T-cell (primary cell): ENCODE results near the gene PIWIL4. TPM values are rescaled to one million over a fixed set of nuclear protein-coding genes. Genes with fewer than 3 reads are reported as not detected.
"Not testable (repeated sequence)": the region's sequence is repeated elsewhere in the genome, so short reads cannot be mapped to it uniquely, and the experiment has no call there.

Experiments used
- ATAC-seq, 4 experiments: fragments of 200-7000 bp in 3 of 4; fragments of 150-1000 bp in 1 of 4; cut with Tn5 transposase; replicated peaks in 1 of 4; 1 replicate in 3 of 4; 2 replicates in 1 of 4; pipeline ENCODE4 v1.10.0; 2021; ENCODE audit warnings: moderate library complexity in 3 of 4, mild to moderate bottlenecking in 2 of 4, moderate number of reproducible peaks in 1 of 4
- CTCF ChIA-PET, 2 donors: fragments of 300-600 bp; sonication (Branson Sonifier 250); formaldehyde crosslinking; loops; one replicate each; lab custom pipeline; 2022; ENCODE audit warnings: antibody characterized with exemption in 2 of 2; lab: Charles Lee
- POLR2A ChIA-PET, 2 donors: fragments of 300-600 bp; sonication (Branson Sonifier 250); formaldehyde crosslinking; loops; one replicate each; lab custom pipeline; 2022; ENCODE audit warnings: antibody characterized with exemption in 2 of 2; lab: Charles Lee
- DNase-seq, 35 experiments: peaks; one replicate each; pipeline versions ENCODE4 v3.0.0 to v3.0.0-alpha.2; 2013 to 2023
- H3K27ac ChIP-seq: one replicate; pipeline ENCODE4 v1.5.1; 2013; ENCODE audit warnings: low read length
- H3K27me3 ChIP-seq, 2 experiments: replicated peaks in 1 of 2; 1 replicate in 1 of 2; 2 replicates in 1 of 2; pipeline versions ENCODE4 v1.6.1 to v1.7.0; 2013; ENCODE audit warnings: low read length in 1 of 2, mixed read lengths in 1 of 2; ENCODE audit not compliant: control insufficient read depth in 2 of 2, insufficient read depth in 2 of 2; ENCODE audit errors: extremely low read depth in 1 of 2
- H3K36me3 ChIP-seq, 2 donors: 1 replicate in 1 of 2; 2 replicates in 1 of 2; pipeline versions ENCODE4 v1.6.1 to v1.7.0; 2013; ENCODE audit warnings: low read length in 1 of 2; ENCODE audit not compliant: control insufficient read depth in 2 of 2, insufficient read depth in 1 of 2; ENCODE audit errors: extremely low read depth in 1 of 2
- H3K4me1 ChIP-seq, 2 experiments: 1 replicate in 1 of 2; 2 replicates in 1 of 2; pipeline versions ENCODE4 v1.6.1 to v1.7.0; 2013; ENCODE audit warnings: low read length in 2 of 2, mixed read lengths in 1 of 2; ENCODE audit not compliant: insufficient read depth in 2 of 2, control insufficient read depth in 1 of 2; ENCODE audit errors: extremely low read depth in 1 of 2
- H3K4me3 ChIP-seq, 2 donors: 1 replicate in 1 of 2; 2 replicates in 1 of 2; pipeline versions ENCODE4 v1.5.1 to v1.7.0; 2013; ENCODE audit warnings: mild to moderate bottlenecking in 2 of 2, low read length in 1 of 2, moderate library complexity in 1 of 2; ENCODE audit not compliant: control insufficient read depth in 1 of 2; ENCODE audit errors: extremely low read depth in 1 of 2
- H3K9me3 ChIP-seq: 2 replicates; pipeline ENCODE4 v1.7.0; 2013
- H3K27ac Mint-ChIP-seq, 2 donors: one replicate each; pipeline ENCODE4 v1.8.0; 2020 to 2021; ENCODE audit warnings: mild to moderate bottlenecking in 2 of 2, mixed read lengths in 2 of 2
- H3K27me3 Mint-ChIP-seq, 2 donors: one replicate each; pipeline ENCODE4 v1.8.0; 2021 to 2022; ENCODE audit warnings: mixed read lengths in 2 of 2
- H3K36me3 Mint-ChIP-seq: one replicate; pipeline ENCODE4 v1.8.0; 2021; ENCODE audit warnings: mixed read lengths
- H3K4me1 Mint-ChIP-seq, 3 donors: one replicate each; pipeline ENCODE4 v1.8.0; 2020 to 2022; ENCODE audit warnings: mixed read lengths in 3 of 3, mild to moderate bottlenecking in 1 of 3
- H3K4me3 Mint-ChIP-seq, 3 donors: one replicate each; pipeline ENCODE4 v1.8.0; 2020 to 2022; ENCODE audit warnings: mild to moderate bottlenecking in 3 of 3, mixed read lengths in 3 of 3, moderate library complexity in 3 of 3
- H3K9me3 Mint-ChIP-seq, 3 donors: one replicate each; pipeline ENCODE4 v1.8.0; 2020 to 2022; ENCODE audit warnings: mixed read lengths in 3 of 3
- WGBS: methylation state at CpG from one replicate; pipeline ENCODE4 v1.1.5; 2013; ENCODE audit warnings: missing lambda C conversion rate; ENCODE audit not compliant: insufficient coverage; 5-methylcytosine and 5-hydroxymethylcytosine counted together
- total RNA-seq, 35 experiments: library from RNA in 6 of 35; stranded (reverse) in 6 of 35; fragments of 120-200 nt in 1 of 35; gene quantifications; one replicate each; pipeline versions ENCODE4 v1.2.1 to v1.2.4 and lab custom pipeline; 2013 to 2026

The PIWIL4 gene
- total RNA-seq, 5 donors from 2014 or later (not counting 1 experiment from before 2014, with no cell fraction given) = 0.82 to 2.7 (median 2.0) TPM

DNA sequence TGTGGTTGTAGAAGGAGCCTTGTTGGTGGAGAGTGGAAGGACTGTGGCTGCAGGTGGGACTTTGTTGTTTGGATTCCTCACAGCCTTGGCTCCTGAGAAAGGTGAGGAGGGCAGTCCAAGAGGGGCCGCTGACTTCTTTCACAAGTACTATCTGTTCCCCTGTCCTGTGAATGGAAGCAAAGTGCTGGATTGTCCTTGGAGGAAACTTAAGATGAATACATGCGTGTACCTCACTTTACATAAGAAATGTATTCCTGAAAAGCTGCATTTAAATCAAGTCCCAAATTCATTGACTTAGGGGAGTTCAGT, 21.1 kb upstream of the PIWIL4 start:
- Histone ChIP-seq H3K4me3 (no peak overlapping the region), H3K36me3 (no peaks in the 10 kb centered on the region), H3K4me1 (peaks cover 12 to 28% of the 10 kb centered on the region in 2 experiments), H3K27me3 (no peaks in the 10 kb centered on the region), H3K9me3 (no peaks in the 10 kb centered on the region), H3K27ac (no peak overlapping the region)
- ATAC-seq (no peak), DNase-seq (no peak)
- ChIA-PET CTCF (no interaction called here), POLR2A (no interaction called here)
- peaks cover 5% of the 10 kb centered on the region for H3K36me3 Mint-ChIP-seq
- peaks cover 55 to 57% (median 56%) of the 10 kb centered on the region in 3 donors for H3K4me1 Mint-ChIP-seq
- H3K27ac Mint-ChIP-seq = no peak overlapping the region
- H3K9me3 Mint-ChIP-seq = no peaks in the 10 kb centered on the region
- H3K4me3 Mint-ChIP-seq = peak overlapping the region; percentile 70 to 99 (median 78)
- no peaks in the 10 kb centered on the region for H3K27me3 Mint-ChIP-seq
- no CpG with 5 or more reads among the region's 2 CpGs for WGBS

DNA sequence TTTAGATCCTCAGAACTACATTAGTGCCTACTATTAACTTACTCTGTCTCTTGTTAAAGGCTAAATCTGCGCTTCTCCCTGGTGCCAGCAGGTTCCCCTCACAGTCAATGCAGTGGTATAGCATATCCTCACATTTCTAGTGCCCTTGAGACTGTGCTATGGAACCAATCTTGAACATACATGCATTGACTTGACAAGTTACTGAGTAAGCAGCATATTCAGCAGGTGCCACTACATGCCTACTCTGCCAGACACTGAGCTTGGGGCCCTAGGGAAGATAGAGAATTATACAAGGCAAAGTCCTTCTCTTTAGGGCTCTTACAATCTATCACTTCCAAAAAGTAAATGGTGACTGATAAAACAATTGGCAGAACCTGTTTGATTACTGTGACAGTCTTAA, 20.3 kb upstream of the PIWIL4 start:
- H3K36me3 ChIP-seq = no peaks in the 10 kb centered on the region
- Mint-ChIP-seq H3K9me3 (no peaks in the 10 kb centered on the region), H3K4me3 (peak overlapping the region; percentile 22 to 99 (median 54)), H3K36me3 (peaks cover 5% of the 10 kb centered on the region), H3K27me3 (no peaks in the 10 kb centered on the region), H3K27ac (no peak overlapping the region), H3K4me1 (peaks cover 55 to 57% (median 56%) of the 10 kb centered on the region in 3 donors)
- H3K9me3 ChIP-seq = no peaks in the 10 kb centered on the region
- H3K4me1 ChIP-seq = peaks cover 12 to 28% of the 10 kb centered on the region in 2 experiments
- H3K27ac ChIP-seq = no peak overlapping the region
- CTCF ChIA-PET = interaction anchor here in 1 of 2 donors (0.6 kb wide), 1 partner anchor 14 kb away, joined by 3 read pairs; no protein-coding TSS in a partner anchor
- no peaks in the 10 kb centered on the region for H3K27me3 ChIP-seq
- POLR2A ChIA-PET = no interaction called here
- WGBS = 89% methylated on average over 1 of the region's 1 CpG
- H3K4me3 ChIP-seq = no peak overlapping the region
- ATAC-seq = no peak
- peak in 1 of 35 experiments; percentile 6 for DNase-seq

DNA sequence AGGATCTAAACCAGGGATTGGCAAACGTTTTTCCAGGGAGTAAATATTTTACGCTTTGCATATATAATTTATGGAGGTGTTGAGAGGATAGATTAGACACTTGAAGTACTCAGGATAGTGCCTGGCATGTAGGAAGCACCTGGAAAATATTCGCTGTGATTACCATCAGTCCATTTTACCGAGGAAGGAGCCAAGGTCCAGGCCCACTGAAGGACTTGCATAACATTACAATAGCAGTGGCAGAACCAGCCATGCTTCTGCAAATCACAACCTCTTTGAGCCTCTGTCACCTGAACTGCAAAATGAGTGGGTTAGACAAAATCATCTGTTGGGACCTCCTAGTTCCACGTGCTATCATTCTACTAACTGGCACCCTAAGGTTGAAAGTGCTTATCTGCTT, 18.0 kb upstream of the PIWIL4 start:
- no peak overlapping the region for H3K4me3 Mint-ChIP-seq
- DNase-seq (no peak), ATAC-seq (no peak)
- no peaks in the 10 kb centered on the region for H3K27me3 ChIP-seq
- no peak overlapping the region for H3K27ac Mint-ChIP-seq
- peaks cover 5% of the 10 kb centered on the region for H3K36me3 Mint-ChIP-seq
- peaks cover 12 to 21% of the 10 kb centered on the region in 2 experiments for H3K4me1 ChIP-seq
- no peaks in the 10 kb centered on the region for H3K27me3 Mint-ChIP-seq
- H3K27ac ChIP-seq = no peak overlapping the region
- no peaks in the 10 kb centered on the region for H3K36me3 ChIP-seq
- no peaks in the 10 kb centered on the region for H3K9me3 ChIP-seq
- no peaks in the 10 kb centered on the region for H3K9me3 Mint-ChIP-seq
- H3K4me3 ChIP-seq = no peak overlapping the region
- WGBS = 93% methylated on average over 4 of the region's 5 CpGs
- ChIA-PET POLR2A (no interaction called here), CTCF (no interaction called here)
- H3K4me1 Mint-ChIP-seq = peaks cover 44 to 47% (median 45%) of the 10 kb centered on the region in 3 donors

DNA sequence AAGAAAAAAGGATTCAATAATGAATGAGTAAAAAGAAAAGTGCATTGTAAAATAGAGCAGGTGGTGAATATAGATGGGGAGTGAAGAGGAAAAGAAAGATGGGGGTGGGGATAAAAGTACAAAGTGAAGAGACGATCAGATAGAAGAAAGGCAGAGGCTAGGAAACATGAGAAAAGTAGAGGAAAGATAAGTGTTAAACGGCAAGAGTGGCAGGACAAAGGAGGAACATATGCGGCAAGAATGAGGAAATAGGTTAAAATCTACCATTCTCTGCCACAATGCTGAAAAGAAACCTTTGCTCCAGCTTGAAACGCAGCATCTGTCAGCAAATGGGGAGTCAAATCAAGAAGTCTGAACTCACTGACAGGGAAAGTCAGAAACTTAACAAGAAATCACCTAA, 16.7 kb upstream of the PIWIL4 start:
- ATAC-seq (no peak), DNase-seq (no peak)
- Histone ChIP-seq H3K4me3 (no peak overlapping the region), H3K4me1 (peaks cover 10 to 12% of the 10 kb centered on the region in 2 experiments), H3K27ac (no peak overlapping the region), H3K9me3 (no peaks in the 10 kb centered on the region), H3K36me3 (no peaks in the 10 kb centered on the region), H3K27me3 (no peaks in the 10 kb centered on the region)
- Mint-ChIP-seq H3K9me3 (no peaks in the 10 kb centered on the region), H3K27me3 (no peaks in the 10 kb centered on the region), H3K27ac (no peak overlapping the region), H3K4me3 (no peak overlapping the region), H3K4me1 (peaks cover 40 to 42% (median 41%) of the 10 kb centered on the region in 3 donors), H3K36me3 (peaks cover 5% of the 10 kb centered on the region)
- ChIA-PET CTCF (no interaction called here), POLR2A (no interaction called here)
- WGBS = 54% methylated on average over 3 of the region's 4 CpGs

DNA sequence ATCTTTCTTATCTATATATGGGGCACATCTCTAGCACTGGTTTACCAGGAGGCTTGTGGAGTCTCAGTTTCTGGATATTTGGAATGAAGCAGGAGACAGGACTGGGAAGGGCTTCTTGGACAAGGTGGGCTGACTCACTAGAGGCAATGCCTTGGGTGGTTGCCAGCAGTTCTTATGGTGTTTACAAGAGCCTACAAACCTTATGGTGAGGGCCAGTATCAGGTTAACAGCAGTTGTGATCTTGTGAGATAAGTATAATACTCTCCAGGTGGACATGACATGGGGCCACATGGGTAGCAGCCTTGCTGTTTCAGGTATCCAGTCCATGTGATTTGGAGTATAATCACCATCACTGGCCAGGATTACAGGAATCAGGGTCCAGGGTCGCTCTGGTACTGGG, 13.2 kb upstream of the PIWIL4 start:
- Mint-ChIP-seq H3K27me3 (no peaks in the 10 kb centered on the region), H3K4me1 (peaks cover 10 to 14% (median 10%) of the 10 kb centered on the region in 3 donors), H3K27ac (no peak overlapping the region), H3K9me3 (no peaks in the 10 kb centered on the region), H3K36me3 (no peaks in the 10 kb centered on the region), H3K4me3 (no peak overlapping the region)
- Histone ChIP-seq H3K4me3 (no peak overlapping the region), H3K4me1 (no peaks in the 10 kb centered on the region), H3K9me3 (no peaks in the 10 kb centered on the region), H3K27ac (no peak overlapping the region), H3K27me3 (no peaks in the 10 kb centered on the region), H3K36me3 (no peaks in the 10 kb centered on the region)
- WGBS = 0% methylated on average over 1 of the region's 1 CpG
- ATAC-seq (no peak), DNase-seq (no peak)
- POLR2A ChIA-PET = no interaction called here
- CTCF ChIA-PET = no interaction called here

DNA sequence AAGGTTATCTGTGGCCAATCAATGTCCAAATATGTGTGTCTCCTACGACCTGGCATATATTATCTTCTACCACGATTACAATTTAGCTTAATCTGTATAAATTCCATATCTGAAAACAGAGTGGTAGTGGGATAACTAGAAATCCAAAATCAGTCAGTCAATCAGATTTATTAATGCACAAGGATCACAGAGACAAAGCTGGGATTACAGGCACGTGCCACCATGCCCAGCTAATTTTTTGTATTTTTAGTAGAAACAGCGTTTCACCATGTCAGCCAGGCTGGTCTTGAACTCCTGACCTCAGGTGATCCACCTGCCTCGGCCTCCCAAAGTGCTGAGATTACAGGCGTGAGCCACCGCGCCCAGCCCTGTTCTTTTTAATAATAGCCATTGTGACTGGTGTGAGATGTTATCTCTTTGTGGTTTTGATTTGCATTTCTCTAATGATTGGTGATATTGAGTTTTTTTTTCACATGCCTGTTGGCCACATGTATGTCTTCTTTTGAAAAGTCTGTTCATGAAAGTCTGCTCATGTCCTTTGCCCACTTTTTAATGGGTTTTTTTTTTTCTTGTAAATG, 11.3 kb upstream of the PIWIL4 start:
- H3K4me1 Mint-ChIP-seq, H3K36me3 Mint-ChIP-seq, H3K4me3 ChIP-seq, H3K36me3 ChIP-seq, H3K27me3 Mint-ChIP-seq, H3K27me3 ChIP-seq, H3K9me3 ChIP-seq, H3K4me3 Mint-ChIP-seq, DNase-seq, ATAC-seq, H3K27ac ChIP-seq, POLR2A ChIA-PET, H3K9me3 Mint-ChIP-seq, H3K4me1 ChIP-seq, H3K27ac Mint-ChIP-seq: not testable (repeated sequence)
- 79% methylated on average over 5 of the region's 8 CpGs for WGBS
- CTCF ChIA-PET = interaction anchor here (0.6 to 1.1 kb wide), 2 partner anchors 31 to 596 kb away, joined by 3 to 10 read pairs; no protein-coding TSS in a partner anchor

DNA sequence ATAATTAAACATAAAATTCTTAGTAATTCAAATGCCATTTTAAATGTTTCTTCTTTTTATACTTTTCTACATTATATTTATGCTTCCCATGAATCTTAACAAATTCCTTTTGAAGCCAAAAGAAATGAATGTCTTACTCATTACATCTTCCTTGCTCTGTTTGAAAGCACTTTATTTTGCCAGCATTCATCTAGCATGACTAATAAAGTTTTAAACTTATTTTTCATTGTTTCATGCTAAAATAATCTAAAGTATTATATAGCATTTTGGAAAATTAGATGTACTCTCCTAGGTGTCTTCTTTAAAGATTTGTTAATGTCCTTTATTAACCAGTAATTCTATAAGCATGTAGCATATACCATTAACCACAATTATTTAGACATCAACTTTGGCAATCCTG, 9.7 kb upstream of the PIWIL4 start:
- CTCF ChIA-PET = no interaction called here
- Histone ChIP-seq H3K9me3 (no peaks in the 10 kb centered on the region), H3K4me1 (no peaks in the 10 kb centered on the region), H3K4me3 (no peak overlapping the region), H3K27me3 (no peaks in the 10 kb centered on the region), H3K36me3 (no peaks in the 10 kb centered on the region), H3K27ac (no peak overlapping the region)
- Mint-ChIP-seq H3K27me3 (no peaks in the 10 kb centered on the region), H3K4me1 (no peaks in the 10 kb centered on the region), H3K36me3 (no peaks in the 10 kb centered on the region), H3K27ac (no peak overlapping the region), H3K4me3 (no peak overlapping the region), H3K9me3 (no peaks in the 10 kb centered on the region)
- POLR2A ChIA-PET = no interaction called here
- ATAC-seq (no peak), DNase-seq (no peak)
